K562 (cell line): ENCODE measurements around the gene MPHOSPH6. TPM values are rescaled to one million over a fixed set of nuclear protein-coding genes. Genes with fewer than 3 reads are reported as not detected.

ENCODE experiments used
- ATAC-seq: fragments of 200-7000 bp; cut with Tn5 transposase; 3 replicates; pipeline ENCODE4 v1.9.1; 2020; ENCODE audit warnings: moderate library complexity
- BruUV-seq: library from RNA; stranded (reverse); fragments of 400-500 nt; replicated peaks from 2 replicates; lab custom pipeline; 2021; lab: Mats Ljungman, UMichigan
- CTCF ChIA-PET: fragments of 300-600 bp; formaldehyde crosslinking; extraction: SDS; loops from one replicate; lab custom pipeline; 2021; ENCODE audit warnings: low intra/inter-chr PET ratio; lab: Yijun Ruan, JAX
- POLR2A ChIA-PET: fragments of 300-600, 350-650 bp; sonication (Branson Sonifier 250); formaldehyde crosslinking; extraction: SDS; loops from one replicate; lab custom pipeline; 2021; ENCODE audit warnings: antibody characterized with exemption, inconsistent platforms; lab: Yijun Ruan, JAX
- DNase-seq, 4 experiments: peaks; one replicate each; pipeline versions ENCODE4 v3.0.0 to v3.0.0-alpha.2; 2011 to 2018; ENCODE audit warnings: low spot score in 3 of 4, mixed read lengths in 3 of 4; ENCODE audit errors: extremely low read depth in 1 of 4
- FAIRE-seq: peaks from 2 replicates; lab custom pipeline; 2011; peaks lifted over from hg19 to GRCh38; lab: Jason Lieb, UNC
- H2AFZ ChIP-seq: 2 replicates; pipeline ENCODE4 v1.6.0; 2011; ENCODE audit warnings: low read depth, low read length, control low read depth, inconsistent platforms
- H3K27ac ChIP-seq: fragments of 200-600 bp; 3 replicates; pipeline ENCODE4 v1.8.0; 2011; ENCODE audit warnings: low read depth, mild to moderate bottlenecking, control low read depth, inconsistent platforms, low read length, moderate library complexity, mixed read lengths; ENCODE audit errors: extremely low read depth
- H3K27me3 ChIP-seq, 2 experiments: fragments of 300-600 bp in 1 of 2; 2 replicates in 1 of 2; 3 replicates in 1 of 2; pipeline versions ENCODE4 v1.6.0 to v1.8.0; 2011; ENCODE audit warnings: inconsistent platforms in 2 of 2, low read length in 2 of 2, mild to moderate bottlenecking in 1 of 2, mixed read lengths in 1 of 2, moderate library complexity in 1 of 2; ENCODE audit not compliant: control insufficient read depth in 2 of 2, insufficient read depth in 2 of 2
- H3K36me3 ChIP-seq: fragments of 300-600 bp; 3 replicates; pipeline ENCODE4 v1.8.0; 2011; ENCODE audit warnings: mild to moderate bottlenecking, low read length, inconsistent platforms; ENCODE audit not compliant: control insufficient read depth, insufficient read depth
- H3K4me1 ChIP-seq, 2 experiments: fragments of 200-600 bp in 1 of 2; replicated peaks in 1 of 2; 2 replicates in 1 of 2; 3 replicates in 1 of 2; pipeline versions ENCODE4 v1.5.1 to v1.8.0; 2011; ENCODE audit warnings: inconsistent platforms in 2 of 2, low read length in 2 of 2, mild to moderate bottlenecking in 1 of 2, mixed read lengths in 1 of 2, moderate library complexity in 1 of 2; ENCODE audit not compliant: control insufficient read depth in 2 of 2, insufficient read depth in 2 of 2
- H3K4me2 ChIP-seq: 2 replicates; pipeline ENCODE4 v1.6.1; 2011; ENCODE audit warnings: low read length, control low read depth, inconsistent platforms, mixed read lengths; ENCODE audit not compliant: insufficient read depth
- H3K4me3 ChIP-seq: fragments of 200-600 bp; sonication (generic), shearing (Covaris generic); 2 replicates; pipeline ENCODE4 v1.5.1; 2016; ENCODE audit warnings: control low read depth, inconsistent platforms
- H3K79me2 ChIP-seq: fragments of 200-600 bp; 3 replicates; pipeline ENCODE4 v1.8.0; 2011; ENCODE audit warnings: low read length, inconsistent platforms; ENCODE audit not compliant: control insufficient read depth, insufficient read depth
- H3K9ac ChIP-seq, 2 experiments: 2 replicates each; pipeline versions ENCODE4 v1.6.0 to v1.6.1; 2011; ENCODE audit warnings: low read depth in 2 of 2, low read length in 2 of 2, control low read depth in 1 of 2, inconsistent platforms in 1 of 2, mild to moderate bottlenecking in 1 of 2, mixed read lengths in 1 of 2; ENCODE audit not compliant: insufficient read depth in 1 of 2
- H3K9me1 ChIP-seq: one replicate; pipeline ENCODE4 v1.6.0; 2011; ENCODE audit warnings: inconsistent platforms, mild to moderate bottlenecking, low read length, moderate library complexity; ENCODE audit not compliant: control insufficient read depth, insufficient read depth
- H3K9me3 ChIP-seq: replicated peaks from 2 replicates; pipeline ENCODE4 v1.5.1; 2011; ENCODE audit warnings: low read depth, low read length, inconsistent platforms; ENCODE audit not compliant: control insufficient read depth, insufficient read depth
- H4K20me1 ChIP-seq: replicated peaks from 2 replicates; pipeline ENCODE4 v1.6.1; 2011; ENCODE audit warnings: low read length, inconsistent platforms, mixed read lengths; ENCODE audit not compliant: control insufficient read depth, insufficient read depth
- CBX8 ChIP-seq: fragments of 200-600 bp; sonication (generic); IDR thresholded peaks from 2 replicates; pipeline ENCODE4 v1.6.1; 2012; ENCODE audit warnings: borderline replicate concordance, mixed run types, low read depth, mild to moderate bottlenecking, moderate library complexity, mixed read lengths, low read length, control low read depth, inconsistent platforms; ENCODE audit not compliant: poor library complexity, severe bottlenecking; ENCODE audit errors: extremely low read depth
- SOX6 ChIP-seq: fragments of 450-650 bp; IDR thresholded peaks from 2 replicates; pipeline ENCODE4 v1.6.1; 2014; ENCODE audit warnings: mild to moderate bottlenecking
- ZFP36 ChIP-seq: fragments of 150-350 bp; IDR thresholded peaks from 2 replicates; pipeline ENCODE4 v1.6.1; 2018; ENCODE audit warnings: low read length, low read depth; ENCODE audit not compliant: partially characterized antibody
- ZNF316 ChIP-seq: fragments of 450-650 bp; IDR thresholded peaks from 2 replicates; pipeline ENCODE4 v1.6.1; 2016
- WGBS: fragments of 100-300 bp; shearing (Covaris generic); methylation state at CpG from one replicate; pipeline ENCODE4 v1.1.6; 2016; ENCODE audit warnings: low coverage, mixed read lengths; ENCODE audit not compliant: insufficient coverage; ENCODE audit errors: missing lambda C conversion rate; 5-methylcytosine and 5-hydroxymethylcytosine counted together
- in situ Hi-C: fragments of 300-500 bp; cut with MboI; formaldehyde crosslinking; loops from 4 replicates; pipeline ENCODE4 v1.15.0; 2018; ENCODE audit warnings: inconsistent platforms, mixed read lengths
- intact Hi-C: fragments of 100-400 bp; cut with micrococcal nuclease; formaldehyde crosslinking; loops from 2 replicates; pipeline ENCODE4 v1.14.2; 2022
- polyA plus RNA-seq, 8 experiments: library from polyadenylated mRNA; depleted of rRNA in 4 of 8; stranded (reverse) in 5 of 8; unstranded in 3 of 8; fragments of >200 nt; fragmentation: Nextera tagmentation in 2 of 8; fragmentation: Illumina TruSeq in 1 of 8; extraction: Ambion mirVana in 2 of 8; extraction: Trizol in 1 of 8; gene quantifications; 2 replicates each; pipeline versions ENCODE4 v1.2.1 to v1.2.3, GENCODE V29; 2011 to 2014; ENCODE audit warnings: inconsistent platforms in 1 of 8, missing spikeins in 1 of 8
- total RNA-seq, 7 experiments: library from RNA; depleted of rRNA in 6 of 7; stranded (reverse); fragments of >200 nt in 6 of 7; fragmentation: Illumina TruSeq in 2 of 7; extraction: Trizol in 2 of 7; gene quantifications; 2 replicates each; pipeline versions ENCODE4 v1.2.1 to v1.2.3, GENCODE V29; 2011 to 2021; ENCODE audit warnings: low replicate concordance in 1 of 7
- TF ChIP-seq, protein P1 (sequence below): fragments of 450-650 bp; conservative IDR thresholded peaks from 2 replicates; pipeline ENCODE4 v1.6.1; 2016; ENCODE audit warnings: missing genetic modification characterization, low read depth, mild to moderate bottlenecking, missing compliant biosample characterization, moderate library complexity

Gene MPHOSPH6
- total and polyA plus RNA-seq, 9 of the 15 experiments (the other 6 are each of a cell fraction or from before 2014, with no cell fraction given), result 37.0 to 153 (median 76.7) TPM

DNA sequence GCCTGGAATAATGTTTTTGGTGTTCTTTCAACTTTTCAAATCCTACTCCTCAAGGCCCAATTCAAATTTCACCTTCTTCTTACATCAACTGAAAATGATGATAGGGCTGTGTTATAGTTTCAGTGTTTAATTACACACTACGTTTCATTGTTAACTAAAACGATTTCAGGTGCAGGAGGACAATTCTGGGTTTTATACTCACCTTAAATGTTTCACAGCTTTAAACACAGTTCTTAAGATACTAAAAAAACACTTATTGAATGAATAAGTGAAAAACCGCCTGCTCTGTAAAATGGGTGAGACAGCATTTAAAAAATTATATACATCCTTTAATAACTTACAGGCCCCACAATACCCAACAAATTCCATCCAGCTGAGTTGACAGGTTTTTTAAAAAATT, 6.2 kb upstream of the MPHOSPH6 start:
- Histone ChIP-seq H3K9me1 (no peaks in the 10 kb centered on the region), H3K9ac (no peak overlapping the region), H4K20me1 (no peaks in the 10 kb centered on the region), H3K79me2 (no peaks in the 10 kb centered on the region), H3K4me2 (no peak overlapping the region), H3K9me3 (no peaks in the 10 kb centered on the region), H2AFZ (no peak overlapping the region), H3K27ac (no peak overlapping the region), H3K36me3 (no peaks in the 10 kb centered on the region), H3K4me1 (no peaks in the 10 kb centered on the region), H3K27me3 (peaks cover 12 to 36% of the 10 kb centered on the region in 2 experiments; a peak in 4 of 5 replicates), H3K4me3 (no peak overlapping the region)
- BruUV-seq, result no TSS peak
- ATAC-seq (no peak), FAIRE-seq (no peak), DNase-seq (no peak)
- CTCF ChIA-PET, result no interaction called here
- intact Hi-C loops (no loop called here), in situ Hi-C loops (no loop called here)
- POLR2A ChIA-PET, result no interaction called here
- WGBS, result 4% methylated on average over 3 of the region's 3 CpGs
- peak; percentile 90 for TF ChIP-seq CBX8
- TF ChIP-seq ZFP36, result peak; percentile 4
- TF ChIP-seq, protein P1, sequence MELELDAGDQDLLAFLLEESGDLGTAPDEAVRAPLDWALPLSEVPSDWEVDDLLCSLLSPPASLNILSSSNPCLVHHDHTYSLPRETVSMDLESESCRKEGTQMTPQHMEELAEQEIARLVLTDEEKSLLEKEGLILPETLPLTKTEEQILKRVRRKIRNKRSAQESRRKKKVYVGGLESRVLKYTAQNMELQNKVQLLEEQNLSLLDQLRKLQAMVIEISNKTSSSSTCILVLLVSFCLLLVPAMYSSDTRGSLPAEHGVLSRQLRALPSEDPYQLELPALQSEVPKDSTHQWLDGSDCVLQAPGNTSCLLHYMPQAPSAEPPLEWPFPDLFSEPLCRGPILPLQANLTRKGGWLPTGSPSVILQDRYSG (tag), result no peak
- peak; percentile 39; the same call in 1 of the 2 replicates for TF ChIP-seq ZNF316
- TF ChIP-seq SOX6, result no peak
